Uterus (tissue), 4 donors: Measurements from ENCODE around the gene ENO1. TPM values are rescaled to one million over a fixed set of nuclear protein-coding genes. Genes with fewer than 3 reads are reported as not detected.
"Not testable (repeated sequence)": the region's sequence is repeated elsewhere in the genome, so short reads cannot be mapped to it uniquely, and the experiment has no call there.

ENCODE experiments used
- DNase-seq, 2 donors: peaks; one replicate each; pipeline ENCODE4 v3.0.0-alpha.2; 2019 to 2020
- H3K27ac ChIP-seq, 2 donors: fragments of 200-600 bp; sonication (generic); 1 replicate in 1 of 2; 2 replicates in 1 of 2; pipeline ENCODE4 v1.5.1; 2016 to 2018
- H3K27me3 ChIP-seq, 2 donors: fragments of 200-600 bp; sonication (generic); one replicate each; pipeline ENCODE4 v1.5.1; 2018 to 2019; ENCODE audit warnings: control low read depth in 1 of 2
- H3K36me3 ChIP-seq, 2 donors: fragments of 200-600 bp; sonication (generic); one replicate each; pipeline ENCODE4 v1.5.1; 2019; ENCODE audit warnings: control low read depth in 1 of 2
- H3K4me1 ChIP-seq, 2 donors: fragments of 200-600 bp; sonication (generic); one replicate each; pipeline ENCODE4 v1.5.1; 2018 to 2019; ENCODE audit warnings: control low read depth in 1 of 2
- H3K4me3 ChIP-seq, 2 donors: fragments of 200-600 bp; sonication (generic); 1 replicate in 1 of 2; 2 replicates in 1 of 2; pipeline ENCODE4 v1.5.1; 2018 to 2019; ENCODE audit warnings: mild to moderate bottlenecking in 1 of 2
- H3K9me3 ChIP-seq, 2 donors: fragments of 200-600 bp; sonication (generic); one replicate each; pipeline ENCODE4 v1.5.1; 2019; ENCODE audit warnings: control low read depth in 1 of 2
- POLR2A ChIP-seq, 2 donors: fragments of 450-650 bp; IDR thresholded peaks; one replicate each; pipeline ENCODE4 v1.6.1; 2016; ENCODE audit warnings: antibody characterized with exemption in 2 of 2, mild to moderate bottlenecking in 1 of 2, moderate library complexity in 1 of 2
- intact Hi-C: fragments of 100-400 bp; cut with DNase I; formaldehyde crosslinking; loops from one replicate; pipeline ENCODE4 v1.15.1; 2023; ENCODE audit warnings: low total_unique reads
- total RNA-seq, 4 donors: library from RNA; depleted of rRNA in 3 of 4; stranded (reverse); fragments of >200 nt in 3 of 4; gene quantifications; one replicate each; pipeline versions ENCODE4 v1.1.0 to v1.2.4, GENCODE V29; 2014 to 2023
- TF ChIP-seq, protein P1 (sequence below), 4 experiments: fragments of 200-600 bp in 2 of 4; fragments of 450-650 bp in 2 of 4; sonication (generic) in 2 of 4; IDR thresholded peaks; one replicate each; pipeline ENCODE4 v1.5.1; 2016 to 2019; ENCODE audit warnings: antibody characterized with exemption in 4 of 4, mild to moderate bottlenecking in 2 of 4, moderate library complexity in 1 of 4
- donor health status: DM: yes; HTN: yes; CAD: no.

ENO1 gene
- total RNA-seq, 4 donors from 2014 or later = 123 to 358 (median 225) TPM

DNA sequence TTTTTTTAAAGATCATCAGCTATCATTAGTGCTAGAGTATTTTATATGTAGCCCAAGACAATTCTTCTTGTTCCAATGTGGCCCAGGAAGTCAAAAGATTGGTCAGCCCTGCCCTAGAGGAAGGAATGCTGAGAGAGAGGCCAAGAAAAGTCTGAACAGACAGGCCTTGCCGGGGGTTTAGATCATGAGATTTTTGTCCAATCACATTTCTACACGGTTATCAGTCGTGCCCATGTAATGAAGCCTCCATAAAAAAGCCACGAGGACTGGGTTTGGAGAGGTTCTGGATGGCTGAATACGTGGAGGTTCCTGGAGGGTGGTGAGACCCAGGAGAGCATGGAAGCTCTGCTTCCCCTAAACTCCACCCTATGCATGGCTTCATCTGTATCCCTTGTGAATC is 24.3 kb upstream of the ENO1 start:
- Histone ChIP-seq H3K4me3 (no peak overlapping the region), H3K27ac (no peak overlapping the region), H3K27me3 (no peaks in the 10 kb centered on the region), H3K9me3 (no peaks in the 10 kb centered on the region), H3K36me3 (no peaks in the 10 kb centered on the region), H3K4me1 (no peaks in the 10 kb centered on the region)
- no peak for DNase-seq
- TF ChIP-seq, protein P1, sequence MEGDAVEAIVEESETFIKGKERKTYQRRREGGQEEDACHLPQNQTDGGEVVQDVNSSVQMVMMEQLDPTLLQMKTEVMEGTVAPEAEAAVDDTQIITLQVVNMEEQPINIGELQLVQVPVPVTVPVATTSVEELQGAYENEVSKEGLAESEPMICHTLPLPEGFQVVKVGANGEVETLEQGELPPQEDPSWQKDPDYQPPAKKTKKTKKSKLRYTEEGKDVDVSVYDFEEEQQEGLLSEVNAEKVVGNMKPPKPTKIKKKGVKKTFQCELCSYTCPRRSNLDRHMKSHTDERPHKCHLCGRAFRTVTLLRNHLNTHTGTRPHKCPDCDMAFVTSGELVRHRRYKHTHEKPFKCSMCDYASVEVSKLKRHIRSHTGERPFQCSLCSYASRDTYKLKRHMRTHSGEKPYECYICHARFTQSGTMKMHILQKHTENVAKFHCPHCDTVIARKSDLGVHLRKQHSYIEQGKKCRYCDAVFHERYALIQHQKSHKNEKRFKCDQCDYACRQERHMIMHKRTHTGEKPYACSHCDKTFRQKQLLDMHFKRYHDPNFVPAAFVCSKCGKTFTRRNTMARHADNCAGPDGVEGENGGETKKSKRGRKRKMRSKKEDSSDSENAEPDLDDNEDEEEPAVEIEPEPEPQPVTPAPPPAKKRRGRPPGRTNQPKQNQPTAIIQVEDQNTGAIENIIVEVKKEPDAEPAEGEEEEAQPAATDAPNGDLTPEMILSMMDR (IDR thresholded peaks at IDR 0.05) = no peak
- no peak for TF ChIP-seq POLR2A (IDR thresholded peaks at IDR 0.05)
- intact Hi-C loops = no loop called here

DNA sequence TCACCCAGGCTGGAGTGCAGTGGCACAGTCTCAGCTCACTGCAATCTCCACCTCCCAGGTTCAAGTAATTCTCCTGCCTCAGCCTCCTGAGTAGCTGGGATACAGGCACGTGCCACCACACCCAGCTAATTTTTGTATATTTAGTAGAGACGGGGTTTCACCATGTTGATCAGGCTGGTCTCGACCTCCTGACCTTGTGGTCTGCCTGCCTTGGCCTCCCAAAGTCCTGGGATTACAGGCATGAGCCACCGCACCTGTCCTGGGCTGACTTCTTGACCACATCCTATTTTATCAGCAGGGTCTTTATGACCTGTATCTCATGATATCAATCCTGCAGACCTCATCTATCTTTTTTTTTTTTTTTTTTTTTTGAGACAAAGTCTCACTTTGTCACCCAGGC is 22.2 kb upstream of the ENO1 start:
- H3K27ac ChIP-seq, H3K4me3 ChIP-seq, intact Hi-C loops, H3K27me3 ChIP-seq, H3K4me1 ChIP-seq, H3K9me3 ChIP-seq, H3K36me3 ChIP-seq, DNase-seq: not testable (repeated sequence)

DNA sequence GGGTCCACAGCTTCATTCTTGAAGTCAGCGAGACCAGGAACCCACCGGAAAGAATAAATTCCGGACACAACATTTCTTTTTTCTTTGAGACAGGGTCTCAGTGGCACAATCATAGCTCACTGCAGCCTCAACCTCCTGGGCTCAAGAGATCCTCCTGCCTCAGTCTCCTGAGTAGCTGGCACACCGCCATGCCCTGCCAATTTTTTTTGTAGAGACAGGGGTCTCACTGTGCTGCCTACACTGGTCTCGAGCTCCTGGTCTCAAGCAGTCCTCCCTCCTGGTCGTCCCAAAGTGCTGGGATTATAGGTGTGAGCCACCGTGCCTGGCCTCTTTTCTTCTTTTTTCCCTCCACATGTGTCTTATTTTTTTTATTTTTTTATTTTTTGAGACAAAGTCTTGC is 20.6 kb upstream of the ENO1 start:
- TF ChIP-seq POLR2A (IDR thresholded peaks at IDR 0.05) = no peak
- TF ChIP-seq, protein P1 (IDR thresholded peaks at IDR 0.05) = no peak
- Histone ChIP-seq H3K27me3 (no peaks in the 10 kb centered on the region), H3K4me3 (no peak overlapping the region), H3K9me3 (no peaks in the 10 kb centered on the region), H3K27ac (no peak overlapping the region), H3K4me1 (no peaks in the 10 kb centered on the region), H3K36me3 (no peaks in the 10 kb centered on the region)
- no peak for DNase-seq
- intact Hi-C loops = no loop called here

DNA sequence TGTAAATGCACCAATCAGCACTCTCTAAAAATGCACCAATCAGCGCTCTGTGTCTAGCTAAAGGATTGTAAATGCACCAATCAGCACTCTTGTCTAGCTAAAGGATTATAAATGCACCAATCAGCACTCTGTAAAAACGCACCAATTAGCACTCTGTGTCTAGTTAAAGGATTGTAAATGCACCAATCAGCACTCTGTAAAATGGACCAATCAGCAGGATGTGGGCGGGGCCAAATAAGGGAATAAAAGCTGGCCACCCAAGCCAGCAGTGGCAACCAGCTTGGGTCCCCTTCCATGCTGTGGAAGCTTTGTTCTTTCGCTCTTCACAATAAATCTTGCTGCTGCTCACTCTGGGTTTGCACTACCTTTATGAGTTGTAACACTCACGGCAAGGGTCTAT is 19.9 kb upstream of the ENO1 start:
- H3K9me3 ChIP-seq, H3K27me3 ChIP-seq, H3K36me3 ChIP-seq, H3K4me1 ChIP-seq, H3K4me3 ChIP-seq, DNase-seq, intact Hi-C loops, H3K27ac ChIP-seq: not testable (repeated sequence)

DNA sequence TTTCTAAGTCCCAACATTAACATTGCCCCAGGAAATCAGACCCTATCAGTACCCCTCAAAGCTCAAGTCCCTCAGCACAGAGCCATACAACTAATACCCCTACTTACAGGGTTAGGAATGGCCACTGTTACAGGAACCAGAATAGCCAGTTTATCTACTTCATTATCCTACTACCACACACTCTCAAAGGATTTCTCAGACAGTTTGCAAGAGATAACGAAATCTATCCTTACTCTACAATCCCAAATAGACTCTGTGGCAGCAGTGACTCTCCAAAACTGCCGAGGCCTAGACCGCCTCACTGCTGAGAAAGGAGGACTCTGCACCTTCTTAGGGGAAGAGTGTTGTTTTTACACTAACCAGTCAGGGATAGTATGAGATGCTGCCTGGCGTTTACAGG is 19.0 kb upstream of the ENO1 start:
- H3K27me3 ChIP-seq, H3K4me3 ChIP-seq, H3K4me1 ChIP-seq, H3K36me3 ChIP-seq, intact Hi-C loops, H3K27ac ChIP-seq, DNase-seq, H3K9me3 ChIP-seq: not testable (repeated sequence)

DNA sequence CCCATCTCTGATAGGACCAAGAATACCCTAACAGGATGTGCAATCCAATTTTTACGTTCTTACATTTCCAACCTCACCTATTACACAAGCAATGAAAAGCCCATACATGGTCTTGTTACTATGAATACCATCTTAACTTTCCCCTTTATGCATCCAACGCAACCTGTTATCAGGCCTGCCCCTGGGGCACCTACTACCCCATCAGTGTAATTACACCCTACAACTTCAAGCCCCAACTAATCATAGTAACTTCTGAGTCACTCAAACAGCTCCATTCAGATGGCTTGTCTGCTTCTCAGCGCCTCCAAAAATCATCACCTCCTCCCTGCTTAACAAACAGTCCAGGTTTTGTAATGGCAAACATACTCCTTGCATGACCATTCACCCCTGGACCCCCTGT is 18.3 kb upstream of the ENO1 start:
- intact Hi-C loops = not testable (repeated sequence)

DNA sequence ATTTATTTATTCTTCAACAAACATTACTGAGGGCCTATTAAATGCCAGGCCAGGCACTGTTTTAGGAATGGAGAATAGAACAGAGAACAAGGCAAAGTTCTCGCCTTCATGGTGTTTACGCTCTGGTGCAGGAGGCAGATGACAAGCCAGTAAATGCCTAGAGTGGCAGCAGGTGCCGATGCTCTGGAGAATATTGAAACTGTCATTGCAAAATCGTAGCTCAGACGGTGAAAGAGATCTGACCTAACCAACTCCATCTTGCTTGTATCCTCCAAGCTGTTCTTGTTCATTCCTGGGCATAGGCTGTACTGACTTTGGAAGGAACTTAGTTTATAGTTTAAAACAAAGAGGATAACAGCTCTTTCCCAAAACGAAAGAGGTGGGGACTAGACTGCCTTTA is 13.5 kb upstream of the ENO1 start:
- Histone ChIP-seq H3K9me3 (no peaks in the 10 kb centered on the region), H3K4me1 (no peaks in the 10 kb centered on the region), H3K27me3 (no peaks in the 10 kb centered on the region), H3K36me3 (no peaks in the 10 kb centered on the region), H3K27ac (no peak overlapping the region), H3K4me3 (no peak overlapping the region)
- intact Hi-C loops = no loop called here
- no peak for DNase-seq
- TF ChIP-seq, protein P1 (IDR thresholded peaks at IDR 0.05) = no peak
- TF ChIP-seq POLR2A (IDR thresholded peaks at IDR 0.05) = no peak

More for the DNA sequence above, 18.3 kb upstream of the ENO1 start:
- not testable (repeated sequence) for H3K4me3 ChIP-seq, H3K27ac ChIP-seq, H3K27me3 ChIP-seq, H3K4me1 ChIP-seq, H3K36me3 ChIP-seq, DNase-seq, H3K9me3 ChIP-seq
